Measurements from ENCODE around the gene TAP2. TPM values are rescaled to one million over a fixed set of nuclear protein-coding genes. Genes with fewer than 3 reads are reported as not detected.

Gene TAP2
- total and polyA plus RNA-seq, 10 of the 15 experiments (the other 5 are each of a cell fraction or from before 2014, with no cell fraction given): 5.3 to 77.2 (median 35.3) TPM

GRCh38 chr6:32854376-32855178 lies 16.0 kb upstream of the TAP2 start:
- Histone ChIP-seq H2AFZ (ENCODE audit: control insufficient read depth, low read depth, low read length) (peak overlapping the region; percentile 61), H3K79me2 (ENCODE audit: control insufficient read depth, insufficient read depth, low read length) (peaks cover 79% of the 10 kb centered on the region), H4K20me1 (ENCODE audit: control insufficient read depth, insufficient read depth) (no peaks in the 10 kb centered on the region), H3K36me3 (ENCODE audit: control insufficient read depth in 2 of 2, insufficient read depth in 2 of 2, low read length in 1 of 2) (peaks cover 5 to 31% of the 10 kb centered on the region in 2 experiments), H3K27me3 (replicated peaks in 1 of 2; ENCODE audit: control insufficient read depth in 2 of 2, insufficient read depth in 2 of 2, low read length in 1 of 2) (no peaks in the 10 kb centered on the region), H3K4me1 (ENCODE audit: control insufficient read depth, insufficient read depth, low read length) (peaks cover 34% of the 10 kb centered on the region), H3K9me3 (replicated peaks; ENCODE audit: control insufficient read depth, insufficient read depth, low read length) (no peaks in the 10 kb centered on the region), H3K27ac (ENCODE audit: control insufficient read depth, insufficient read depth) (peak overlapping the region; percentile 100), H3K9ac (ENCODE audit: control insufficient read depth, insufficient read depth, low read length) (peak overlapping the region; percentile 99), H3K4me2 (ENCODE audit: control insufficient read depth, insufficient read depth) (peak overlapping the region; percentile 92), H3K4me3 (peak overlapping the region; percentile 88)
- in situ Hi-C loops (cut with MboI): no loop called here
- RAD21 ChIA-PET (ENCODE audit: unreplicated experiment): interaction anchor here (0.6 to 7.7 kb wide), 18 partner anchors 10 to 422 kb away, joined by 3 to 269 read pairs (median 4); partner anchors contain the start of genes HLA-DMA, HLA-DMB, HLA-DOB and PSMB8
- POLR2A ChIA-PET: interaction anchor here (0.6 to 8.1 kb wide), 18 partner anchors 9 to 219 kb away, joined by 3 to 357 read pairs (median 5); partner anchors contain the start of genes BRD2, HLA-DMA, HLA-DMB and HLA-DPA1
- whole genome bisulfite sequencing (ENCODE audit: insufficient coverage, insufficient replicate concordance, low lambda C conversion rate, missing lambda C conversion rate): 0% methylated on average over 24 of the region's 24 CpGs
- no peak for FAIRE-seq
- BruUV-seq (replicated peaks): TSS peak; percentile 80
- SMC1A ChIA-PET (ENCODE audit: uncharacterized antibody, unreplicated experiment): interaction anchor here (0.6 to 7.5 kb wide), 13 partner anchors 9 to 416 kb away, joined by 3 to 131 read pairs (median 7); partner anchors contain the start of genes PSMB8 and TAP2
- intact Hi-C loops (cut with micrococcal nuclease; ENCODE audit: unreplicated experiment): loop anchor here (10.0 kb wide), 1 partner anchor 250 kb away; no protein-coding TSS in a partner anchor
- CTCF ChIA-PET: interaction anchor here (0.6 to 8.0 kb wide), 19 partner anchors 9 to 440 kb away, joined by 3 to 299 read pairs (median 5); partner anchors contain the start of genes HLA-DMA, PSMB8 and TAP2
- ATAC-seq: peak; percentile 47
- no peak for DNase-seq (ENCODE audit: low read depth, low spot score)
- no peak for TF ChIP-seq MTA3 (IDR thresholded peaks at IDR 0.05; ENCODE audit: borderline replicate concordance, low read length)
- 0 out of 2 replicates have a peak, but pooled peaks have one; percentile 58 for TF ChIP-seq WRNIP1 (IDR thresholded peaks at IDR 0.05; ENCODE audit: borderline replicate concordance, low read depth, low read length)
- TF ChIP-seq IRF4 (IDR thresholded peaks at IDR 0.05; ENCODE audit: low read depth, low read length): no peak
- no peak for TF ChIP-seq FOS (IDR thresholded peaks at IDR 0.05; ENCODE audit: borderline replicate concordance, extremely low read depth, insufficient read length)
- peak; percentile 28; the same call in 1 of the 2 replicates for TF ChIP-seq SIN3A (IDR thresholded peaks at IDR 0.05; ENCODE audit: low read depth, low read length)
- no peak for TF ChIP-seq PKNOX1 (IDR thresholded peaks at IDR 0.05)
- TF ChIP-seq NFIC (IDR thresholded peaks at IDR 0.05; ENCODE audit: low read depth, low read length): no peak
- TF ChIP-seq NBN (IDR thresholded peaks at IDR 0.05): no peak
- no peak for TF ChIP-seq SPI1 (IDR thresholded peaks at IDR 0.05; ENCODE audit: borderline replicate concordance, insufficient read depth, low read depth, low read length)
- no peak for TF ChIP-seq ZZZ3 (IDR thresholded peaks at IDR 0.05; ENCODE audit: control insufficient read depth, insufficient read length, low read depth)
- no peak for TF ChIP-seq MEF2A (IDR thresholded peaks at IDR 0.05; ENCODE audit: insufficient read depth, low read depth, low read length)
- 0 out of 6 replicates have a peak, but pooled peaks of 1 of the 3 experiments have one; percentile 4 for TF ChIP-seq CTCF (IDR thresholded peaks at IDR 0.05 in 2 of 3, conservative IDR thresholded peaks at IDR 0.05 in 1 of 3; ENCODE audit: control insufficient read depth in 2 of 3, extremely low read depth in 1 of 3, insufficient read depth in 1 of 3, low read depth in 3 of 3, low read length in 3 of 3)
- no peak for TF ChIP-seq KLF5 (IDR thresholded peaks at IDR 0.05; ENCODE audit: partially characterized antibody)
- no peak for TF ChIP-seq NFYA (IDR thresholded peaks at IDR 0.05; ENCODE audit: borderline replicate concordance, low read depth, low read length)
- TF ChIP-seq ZNF217 (IDR thresholded peaks at IDR 0.05): no peak
- TF ChIP-seq ETV6 (conservative IDR thresholded peaks at IDR 0.05 in 1 of 2, IDR thresholded peaks at IDR 0.05 in 1 of 2; ENCODE audit: borderline replicate concordance in 1 of 2, low read depth in 1 of 2): no peak; a peak in 1 of 4 replicates
- TF ChIP-seq BACH1 (IDR thresholded peaks at IDR 0.05; ENCODE audit: borderline replicate concordance): no peak
- no peak for TF ChIP-seq BHLHE40 (IDR thresholded peaks at IDR 0.05; ENCODE audit: borderline replicate concordance in 1 of 2, low read depth in 2 of 2, low read length in 1 of 2)
- TF ChIP-seq BRCA1 (IDR thresholded peaks at IDR 0.05; ENCODE audit: low read depth, low read length): no peak
- no peak for TF ChIP-seq MXI1 (IDR thresholded peaks at IDR 0.05; ENCODE audit: low read depth, low read length)

Measured in GM12878 (cell line).